Mesenteric fat pad (tissue), 1 donor: ENCODE data around the gene CUTC. TPM values are rescaled to one million over a fixed set of nuclear protein-coding genes. Genes with fewer than 3 reads are reported as not detected.
"Not testable (repeated sequence)": the region's sequence is repeated elsewhere in the genome, so short reads cannot be mapped to it uniquely, and the experiment has no call there.

Experiments used
- DNase-seq: peaks from one replicate; pipeline ENCODE4 v3.0.0-alpha.2; 2020; ENCODE audit warnings: low spot score
- total RNA-seq: library from RNA; stranded (reverse); fragmentation: NEBNext Ultra II Directional; extraction: Animal tissue kit (Norgen Biotek cat#: 25700); gene quantifications from one replicate; pipeline ENCODE4 v1.2.1, GENCODE V29; 2021
- donor health status: DM: yes; HTN: yes; CAD: no.

The CUTC gene
- total RNA-seq, 1 donor from 2014 or later = 28.6 TPM

DNA sequence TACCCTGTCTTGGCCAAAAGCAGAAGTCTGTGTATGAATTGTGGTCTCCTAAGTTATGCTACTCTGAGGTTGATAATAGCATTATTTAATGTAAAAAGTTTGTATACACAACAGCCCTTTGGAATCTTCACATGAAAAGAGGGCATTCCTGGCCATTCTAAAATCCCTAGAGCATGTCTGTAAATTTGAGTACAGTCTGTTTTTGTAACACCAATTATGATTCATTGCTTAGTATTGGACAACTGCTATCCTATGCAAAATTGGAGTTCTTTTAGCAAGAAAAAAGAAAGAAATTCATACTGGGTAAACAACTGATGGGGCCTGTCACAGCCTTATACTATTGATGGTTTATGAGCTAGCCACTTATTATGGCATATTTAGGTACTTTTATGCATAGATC, 10.2 kb downstream of the CUTC start:
- no peak for DNase-seq

DNA sequence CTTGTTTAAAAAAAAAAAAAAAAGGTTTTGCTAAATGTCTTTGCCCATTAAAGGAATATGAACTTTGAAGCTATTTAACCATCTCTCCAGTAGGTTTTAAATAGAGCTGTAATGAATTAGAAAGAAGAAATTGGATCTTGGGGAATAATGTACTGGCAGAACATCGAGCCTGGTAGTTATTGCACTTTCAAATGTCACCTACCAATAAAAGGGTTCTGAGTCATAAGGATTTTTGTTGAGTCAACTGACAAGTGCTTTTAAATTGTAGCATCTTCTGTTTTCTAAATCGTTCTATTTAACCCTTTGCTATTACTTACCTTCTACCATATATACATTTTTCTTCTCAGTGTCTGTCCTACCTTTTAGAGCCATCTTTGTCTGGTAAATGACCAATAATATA, 10.7 kb downstream of the CUTC start:
- no peak for DNase-seq

GRCh38 chr10:99743841-99744240, 11.8 kb downstream of the CUTC start:
- no peak for DNase-seq

DNA sequence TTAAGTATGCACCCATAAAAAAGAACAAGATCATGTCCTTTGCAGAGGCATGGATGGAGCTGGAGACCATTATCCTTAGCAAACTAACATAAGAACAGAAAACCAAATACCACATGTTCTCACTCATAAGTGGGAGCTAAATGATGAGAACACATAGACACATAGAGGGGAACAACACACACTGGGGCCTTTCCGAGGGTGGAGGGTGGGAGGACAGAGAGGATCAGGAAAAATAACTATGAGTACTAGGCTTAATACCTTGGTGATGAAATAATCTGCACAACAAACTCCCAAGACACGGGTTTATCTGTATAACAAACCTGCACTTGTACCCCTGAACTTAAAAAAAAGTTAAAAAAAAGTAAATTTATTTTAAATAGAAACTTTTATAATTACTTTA, 14.1 kb downstream of the CUTC start:
- DNase-seq = not testable (repeated sequence)

- DNase-seq = no peak
Observed at GRCh38 chr10:99748823-99749451, 16.9 kb downstream of the CUTC start.

- DNase-seq = no peak
Observed at GRCh38 chr10:99750641-99751040, 18.6 kb downstream of the CUTC start.

DNA sequence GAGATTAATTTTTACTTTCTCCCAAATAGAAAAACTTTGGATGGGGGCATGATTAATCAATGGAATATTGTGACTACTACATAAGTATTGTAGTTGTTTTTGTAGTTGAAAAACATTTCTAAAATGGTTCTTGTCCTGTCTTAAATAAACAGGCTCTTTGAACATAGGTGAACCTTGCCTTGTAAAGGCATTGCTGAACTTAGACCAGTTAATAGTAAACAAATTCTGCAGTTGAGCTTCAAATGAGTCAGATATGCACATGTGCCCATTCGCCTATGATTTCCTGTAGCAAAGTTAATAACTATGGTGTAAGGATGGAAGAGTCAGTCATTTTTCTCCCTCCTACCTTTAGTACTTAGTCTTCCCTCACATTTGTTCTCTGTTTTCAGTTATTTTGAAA, 22.6 kb downstream of the CUTC start:
- DNase-seq = no peak

DNA sequence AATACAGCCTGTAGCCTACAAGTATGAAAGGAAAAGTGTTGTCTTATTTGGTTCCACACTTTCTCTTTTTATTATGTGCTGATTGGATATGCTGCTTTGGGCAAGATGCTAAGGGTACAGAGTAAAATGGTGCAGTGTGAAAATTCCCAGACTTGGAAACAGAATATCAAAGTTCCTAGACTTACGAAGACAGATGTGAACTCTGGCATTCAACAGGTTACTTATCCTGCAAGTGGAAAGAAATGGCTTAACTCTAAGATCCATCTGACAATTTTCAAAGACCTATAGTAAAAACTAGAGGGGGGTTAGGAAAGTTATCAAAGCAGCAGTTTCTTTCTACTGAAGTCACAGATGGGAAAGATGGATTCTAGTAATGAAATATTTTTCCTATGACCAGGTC, 24.1 kb downstream of the CUTC start:
- no peak for DNase-seq

DNA sequence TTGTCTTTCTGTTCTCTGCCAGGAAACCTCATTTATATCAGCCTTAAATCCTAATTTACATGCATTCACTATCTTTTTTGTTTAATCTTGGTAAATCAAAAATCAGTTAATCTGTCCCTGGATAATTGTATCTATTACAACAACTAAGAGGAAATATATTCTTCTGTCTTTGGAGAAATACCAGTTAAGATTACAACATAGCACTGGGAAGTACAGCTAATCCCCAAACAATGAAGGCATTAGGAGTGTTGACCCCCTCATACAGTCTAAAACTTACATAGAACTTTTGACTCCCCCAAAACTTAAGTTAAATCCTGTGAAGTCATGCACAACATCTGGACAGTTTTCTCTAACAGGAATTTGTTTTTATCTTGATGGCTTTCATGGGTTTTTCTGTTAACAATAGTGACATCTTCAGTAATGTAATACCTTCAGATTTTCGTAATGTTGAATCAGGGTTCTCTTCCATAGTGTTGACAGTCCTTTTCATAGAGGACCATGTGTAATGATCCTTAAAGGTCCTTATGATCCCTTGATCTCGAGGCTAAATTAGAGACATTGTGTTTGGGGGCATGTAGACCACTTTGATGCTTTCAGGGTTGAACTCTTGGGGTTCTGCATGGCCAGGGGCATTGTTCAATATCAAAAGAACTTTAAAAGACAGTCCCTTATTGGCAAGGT, 26.3 kb downstream of the CUTC start:
- DNase-seq = no peak

DNA sequence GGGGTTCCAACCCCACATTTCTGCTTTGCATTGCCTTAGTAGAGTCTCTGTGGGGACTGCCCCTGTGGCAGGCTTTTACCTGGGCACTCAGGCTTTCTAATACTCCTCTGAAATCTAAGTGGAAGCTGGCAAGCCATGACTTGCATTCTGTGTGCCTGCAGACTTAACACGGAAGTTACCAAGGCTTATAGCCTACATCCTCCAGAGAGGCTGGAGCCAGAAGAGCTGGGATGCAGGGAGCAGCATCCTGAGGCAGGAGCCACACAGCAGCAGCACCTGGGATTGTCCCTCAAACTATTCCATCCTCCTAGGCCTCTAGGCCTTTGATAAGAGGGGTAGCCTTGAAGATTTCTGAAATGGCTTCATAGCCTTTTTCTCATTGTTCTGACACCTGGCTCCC, 28.3 kb downstream of the CUTC start:
- no peak for DNase-seq

GRCh38 chr10:99761365-99761764, 29.3 kb downstream of the CUTC start:
- no peak for DNase-seq

GRCh38 chr10:99765672-99766301, 33.8 kb downstream of the CUTC start:
- DNase-seq = no peak

DNA sequence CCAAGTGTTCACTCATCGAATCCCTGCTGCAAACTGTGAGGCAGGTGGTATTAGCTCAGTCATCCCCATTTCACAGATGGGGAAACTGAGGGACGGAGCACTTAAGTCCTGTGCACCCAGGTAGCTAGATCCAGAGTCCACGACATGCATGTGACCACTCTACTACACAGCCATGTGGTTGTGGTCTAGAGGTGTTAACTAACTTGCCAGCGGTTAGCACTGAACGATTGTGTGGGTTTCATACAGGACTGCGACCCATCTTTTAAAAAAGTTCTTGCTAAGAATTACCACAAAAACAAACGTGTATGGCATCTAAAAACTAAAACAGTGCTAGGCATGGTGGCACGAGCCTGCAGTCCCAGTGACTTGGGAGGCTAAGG, 34.3 kb downstream of the CUTC start:
- DNase-seq = no peak

GRCh38 chr10:99767901-99768300, 35.9 kb downstream of the CUTC start:
- DNase-seq = no peak

- DNase-seq = no peak
Observed at GRCh38 chr10:99768556-99768955, 36.5 kb downstream of the CUTC start.

- no peak for DNase-seq
Observed at GRCh38 chr10:99769706-99770105, 37.7 kb downstream of the CUTC start.

- no peak for DNase-seq
Observed at GRCh38 chr10:99770408-99771045, 38.5 kb downstream of the CUTC start.

DNA sequence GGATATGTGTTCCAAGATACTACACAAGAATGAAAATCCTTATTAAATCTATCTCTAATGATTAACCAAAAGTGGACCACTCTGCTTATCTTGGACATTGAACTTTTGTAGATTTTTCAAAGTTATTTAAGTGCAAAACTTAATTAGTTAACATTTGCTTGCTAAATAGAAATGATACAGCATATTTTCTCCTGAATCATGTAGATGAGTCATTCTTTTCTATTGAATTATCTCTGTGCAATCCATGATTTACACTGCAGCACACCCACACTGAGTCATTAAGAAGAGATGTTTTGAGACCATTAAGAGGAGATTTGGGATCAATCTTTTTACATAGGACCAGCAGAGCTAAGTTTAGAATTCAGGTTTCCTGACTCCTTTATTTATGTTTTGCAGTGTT, 43.8 kb downstream of the CUTC start:
- no peak for DNase-seq

GRCh38 chr10:99777918-99778714, 46.1 kb downstream of the CUTC start:
- DNase-seq = no peak

DNA sequence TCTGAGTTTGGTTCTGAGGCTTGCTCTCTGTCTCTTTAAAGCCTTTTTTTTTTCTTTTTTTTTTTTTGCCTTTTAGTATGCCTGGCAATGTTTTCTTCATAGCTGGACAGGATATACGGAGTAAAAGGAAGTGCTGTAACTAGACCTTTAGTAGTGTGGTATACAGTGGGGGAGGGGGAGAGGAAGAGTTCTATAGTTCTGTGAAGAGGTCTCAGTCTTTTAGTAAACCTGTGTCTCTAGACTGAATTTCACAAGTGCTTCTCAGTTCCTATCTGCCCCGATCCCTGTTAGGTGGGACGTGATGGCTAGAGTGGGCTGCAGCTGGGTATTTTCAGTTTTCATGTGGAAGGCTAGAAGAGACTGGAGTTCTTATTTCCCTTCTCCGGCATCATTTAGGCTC, 47.3 kb downstream of the CUTC start:
- DNase-seq = no peak

DNA sequence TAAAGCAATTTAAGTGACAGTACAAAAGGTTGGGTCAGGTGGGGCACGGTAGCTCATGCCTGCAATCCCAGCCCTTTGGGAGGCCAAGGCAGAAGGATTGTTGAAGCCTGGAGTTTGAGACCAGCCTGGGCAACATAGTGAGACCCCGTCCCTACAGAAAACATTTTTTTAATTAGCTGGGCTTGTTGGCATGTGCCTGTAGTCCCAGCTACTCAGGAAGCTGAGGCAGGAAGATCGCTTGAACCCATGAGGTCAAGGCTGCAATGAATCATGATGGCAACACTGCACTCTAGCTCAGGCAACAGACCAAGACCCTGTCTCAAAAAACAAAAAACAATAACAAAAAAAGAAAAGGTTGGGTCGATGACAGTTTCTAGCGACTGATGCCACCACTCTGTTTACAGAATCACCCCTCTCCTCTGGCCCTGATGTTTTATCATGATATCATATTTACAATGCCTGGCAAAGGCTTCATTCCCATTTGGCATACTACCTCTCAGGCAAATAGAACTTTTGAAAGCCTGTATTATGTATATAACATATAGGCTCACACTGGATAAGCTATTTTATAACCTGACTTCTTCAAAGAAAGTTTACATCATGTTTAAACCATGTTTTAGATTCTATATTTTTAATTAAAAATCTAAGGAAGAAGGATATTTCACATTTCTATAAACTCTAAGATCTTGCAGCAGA, 49.8 kb downstream of the CUTC start:
- DNase-seq = no peak
